ENCODE data around the gene CLC.

DNA sequence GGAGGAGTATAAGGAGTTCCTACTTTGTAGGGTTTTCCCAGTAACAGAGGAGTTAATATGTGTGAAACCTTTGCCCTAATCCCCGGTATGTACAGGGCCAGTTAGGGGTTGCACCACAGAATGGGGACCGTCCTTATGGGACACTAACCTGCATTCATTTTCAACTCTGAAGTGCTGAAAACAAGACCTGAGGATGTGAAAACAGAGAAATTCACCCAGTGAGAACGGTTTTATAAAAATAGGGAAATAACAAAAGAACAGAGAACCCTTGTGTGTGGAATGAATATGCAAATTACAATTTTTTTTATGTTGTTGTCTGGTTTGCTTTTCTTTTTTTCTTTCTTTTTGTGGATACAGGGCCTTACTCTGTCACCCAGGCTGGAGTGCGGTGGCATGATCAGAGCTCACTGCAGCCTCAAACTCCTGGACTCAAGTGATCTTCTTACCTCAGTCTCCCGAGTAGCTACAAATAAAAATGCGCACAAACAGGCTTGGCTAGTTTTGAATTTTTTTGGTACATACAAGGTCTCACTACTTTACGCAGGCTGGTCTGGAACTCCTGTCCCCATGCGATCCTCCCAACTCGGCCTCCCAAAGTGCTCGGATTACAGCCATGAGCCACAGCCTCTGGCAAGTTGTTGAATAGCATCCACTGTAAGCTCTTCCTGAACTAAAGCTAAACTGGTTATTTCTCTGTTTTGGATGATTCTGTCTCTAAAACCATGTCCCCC, 10.6 kb downstream of the CLC start:
- TF ChIP-seq, protein P1, sequence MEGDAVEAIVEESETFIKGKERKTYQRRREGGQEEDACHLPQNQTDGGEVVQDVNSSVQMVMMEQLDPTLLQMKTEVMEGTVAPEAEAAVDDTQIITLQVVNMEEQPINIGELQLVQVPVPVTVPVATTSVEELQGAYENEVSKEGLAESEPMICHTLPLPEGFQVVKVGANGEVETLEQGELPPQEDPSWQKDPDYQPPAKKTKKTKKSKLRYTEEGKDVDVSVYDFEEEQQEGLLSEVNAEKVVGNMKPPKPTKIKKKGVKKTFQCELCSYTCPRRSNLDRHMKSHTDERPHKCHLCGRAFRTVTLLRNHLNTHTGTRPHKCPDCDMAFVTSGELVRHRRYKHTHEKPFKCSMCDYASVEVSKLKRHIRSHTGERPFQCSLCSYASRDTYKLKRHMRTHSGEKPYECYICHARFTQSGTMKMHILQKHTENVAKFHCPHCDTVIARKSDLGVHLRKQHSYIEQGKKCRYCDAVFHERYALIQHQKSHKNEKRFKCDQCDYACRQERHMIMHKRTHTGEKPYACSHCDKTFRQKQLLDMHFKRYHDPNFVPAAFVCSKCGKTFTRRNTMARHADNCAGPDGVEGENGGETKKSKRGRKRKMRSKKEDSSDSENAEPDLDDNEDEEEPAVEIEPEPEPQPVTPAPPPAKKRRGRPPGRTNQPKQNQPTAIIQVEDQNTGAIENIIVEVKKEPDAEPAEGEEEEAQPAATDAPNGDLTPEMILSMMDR (IDR thresholded peaks at IDR 0.05): no peak
- TF ChIP-seq POLR2A (IDR thresholded peaks at IDR 0.05): no peak
- no peak for TF ChIP-seq EP300 (IDR thresholded peaks at IDR 0.05)
- TF ChIP-seq POLR2AphosphoS5 (IDR thresholded peaks at IDR 0.05): no peak
